Measurements from ENCODE around the gene B4GALT7. TPM values are rescaled to one million over a fixed set of nuclear protein-coding genes. Genes with fewer than 3 reads are reported as not detected.

Gene B4GALT7
- total RNA-seq, 2 experiments from 2014 or later = 19.5 to 22.1 TPM

DNA sequence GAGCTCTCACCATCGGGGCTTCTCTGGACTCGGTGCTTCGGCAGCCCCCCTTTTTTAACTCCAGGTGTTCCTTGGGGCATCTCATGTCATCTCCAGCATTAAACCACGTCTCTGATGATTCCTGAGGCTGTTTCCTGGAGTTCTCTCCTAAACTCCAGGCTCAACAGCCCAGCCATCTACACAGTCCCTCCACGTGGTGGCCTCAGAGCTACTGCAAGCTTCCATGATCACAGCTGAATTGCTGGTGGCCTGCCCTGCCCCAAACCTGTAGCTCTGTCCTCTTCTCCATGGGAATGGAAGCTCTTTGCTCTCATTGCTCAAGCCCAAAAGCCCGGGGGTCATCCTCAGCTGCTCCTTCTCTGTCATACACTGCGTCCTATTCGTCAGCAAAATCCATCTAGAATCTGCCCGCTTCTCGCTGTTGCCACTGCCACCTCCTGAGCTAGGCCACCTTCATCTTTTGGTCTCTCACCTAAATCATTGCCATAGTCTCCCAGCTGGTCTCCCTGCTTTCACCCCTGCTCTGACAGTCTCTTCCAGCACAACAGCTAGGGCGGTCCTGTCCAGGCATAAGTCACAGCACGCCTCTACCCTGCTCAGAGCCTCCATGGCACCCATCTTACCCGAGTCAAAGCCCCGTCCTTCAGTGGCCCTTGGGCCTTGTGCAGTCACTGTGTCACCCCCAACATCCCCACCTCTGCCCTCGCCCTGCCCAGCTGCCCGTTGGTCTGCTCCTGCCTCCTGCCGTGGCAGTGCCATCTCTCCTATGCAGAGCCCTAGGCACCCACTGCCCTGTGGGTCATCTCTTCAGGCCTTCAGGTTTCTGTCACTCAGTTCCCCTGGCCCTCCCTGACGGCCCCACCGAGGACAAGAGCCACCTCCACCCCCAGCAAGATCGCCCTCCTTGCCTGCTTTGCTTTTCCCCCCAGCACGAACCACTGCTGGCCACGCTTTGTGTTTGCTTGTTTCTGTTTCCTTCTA, 6.4 kb downstream of the B4GALT7 start:
- DNase-seq = no peak
- Mint-ChIP-seq H3K4me1 (peaks cover 7% of the 10 kb centered on the region), H3K9me3 (no peaks in the 10 kb centered on the region), H3K27me3 (no peaks in the 10 kb centered on the region), H3K36me3 (ENCODE audit: low read depth) (no peaks in the 10 kb centered on the region), H3K27ac (no peak overlapping the region), H3K4me3 (no peak overlapping the region)
- CTCF ChIA-PET = interaction anchor here (0.6 to 1.2 kb wide), 6 partner anchors 9 to 881 kb away, joined by 3 to 4 read pairs (median 3); partner anchors contain the start of genes HNRNPAB and TMED9
- POLR2A ChIA-PET = interaction anchor here (1.4 to 1.5 kb wide), 2 partner anchors 14 kb away, joined by 6 read pairs; partner anchors contain the start of gene TMED9

DNA sequence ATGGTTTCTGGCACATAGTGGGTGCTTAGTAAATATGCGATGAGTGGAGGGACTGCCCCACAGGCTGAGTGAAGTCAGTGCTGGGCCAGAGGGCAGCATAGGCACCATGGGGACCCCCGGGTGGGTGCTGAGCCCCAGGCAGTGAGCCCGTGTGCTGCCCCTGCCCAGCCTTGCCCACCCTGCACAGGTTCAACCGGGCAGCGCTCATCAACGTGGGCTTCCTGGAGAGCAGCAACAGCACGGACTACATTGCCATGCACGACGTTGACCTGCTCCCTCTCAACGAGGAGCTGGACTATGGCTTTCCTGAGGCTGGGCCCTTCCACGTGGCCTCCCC, 7.2 kb downstream of the B4GALT7 start:
- H3K4me3 Mint-ChIP-seq = no peak overlapping the region
- POLR2A ChIA-PET = interaction anchor here (1.4 kb wide), 1 partner anchor 15 kb away, joined by 6 read pairs; the partner anchor contains the start of gene TMED9
- H3K9me3 Mint-ChIP-seq = no peaks in the 10 kb centered on the region
- no peak overlapping the region for H3K27ac Mint-ChIP-seq
- no peaks in the 10 kb centered on the region for H3K36me3 Mint-ChIP-seq (ENCODE audit: low read depth)
- CTCF ChIA-PET = interaction anchor here (0.7 to 1.1 kb wide), 5 partner anchors 15 to 49 kb away, joined by 3 to 4 read pairs (median 3); partner anchors contain the start of gene TMED9
- H3K27me3 Mint-ChIP-seq = no peaks in the 10 kb centered on the region
- DNase-seq = no peak
- H3K4me1 Mint-ChIP-seq = peaks cover 4% of the 10 kb centered on the region

DNA sequence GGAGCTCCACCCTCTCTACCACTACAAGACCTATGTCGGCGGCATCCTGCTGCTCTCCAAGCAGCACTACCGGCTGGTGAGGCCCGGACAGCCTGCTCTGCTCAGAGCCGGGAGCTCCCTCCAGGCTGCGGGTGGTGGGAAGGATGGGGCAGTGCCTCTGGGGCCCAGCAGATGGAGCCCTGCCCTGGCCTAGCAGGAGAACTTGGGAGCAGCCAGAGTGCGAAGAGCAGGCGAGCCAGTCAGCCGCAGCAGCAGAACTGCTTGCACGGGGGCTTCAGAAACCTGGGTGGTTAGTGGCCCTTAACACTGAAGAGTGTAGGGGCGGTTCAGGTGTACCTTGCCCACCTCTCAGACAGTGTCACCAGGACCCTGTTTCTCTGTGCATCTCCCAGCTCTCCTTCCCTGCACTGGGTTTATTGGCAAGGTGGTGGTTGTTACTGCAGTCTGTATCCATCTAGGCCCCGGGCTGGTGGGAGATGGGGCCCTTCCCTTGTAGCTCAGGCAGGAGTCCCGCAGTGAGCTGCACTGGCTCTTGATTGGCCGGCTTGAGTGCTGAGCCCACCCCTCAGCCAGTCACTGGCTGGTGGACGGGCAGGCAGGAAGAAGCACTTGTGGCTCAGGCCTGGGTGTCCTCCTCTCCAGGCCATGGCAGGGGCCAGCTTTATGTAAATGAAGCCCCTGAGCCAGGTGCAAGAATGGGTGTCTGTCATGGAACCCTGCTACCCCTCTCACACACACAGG, 7.7 kb downstream of the B4GALT7 start:
- ChIA-PET CTCF (interaction anchor here (0.7 to 1.1 kb wide), 6 partner anchors 15 to 456 kb away, joined by 3 to 4 read pairs (median 3); partner anchors contain the start of gene TMED9), POLR2A (interaction anchor here (1.4 kb wide), 1 partner anchor 15 kb away, joined by 6 read pairs; the partner anchor contains the start of gene TMED9)
- no peaks in the 10 kb centered on the region for H3K27me3 Mint-ChIP-seq
- H3K9me3 Mint-ChIP-seq = no peaks in the 10 kb centered on the region
- H3K27ac Mint-ChIP-seq = no peak overlapping the region
- peaks cover 4% of the 10 kb centered on the region for H3K4me1 Mint-ChIP-seq
- no peaks in the 10 kb centered on the region for H3K36me3 Mint-ChIP-seq (ENCODE audit: low read depth)
- H3K4me3 Mint-ChIP-seq = no peak overlapping the region
- peak; percentile 71 for DNase-seq

DNA sequence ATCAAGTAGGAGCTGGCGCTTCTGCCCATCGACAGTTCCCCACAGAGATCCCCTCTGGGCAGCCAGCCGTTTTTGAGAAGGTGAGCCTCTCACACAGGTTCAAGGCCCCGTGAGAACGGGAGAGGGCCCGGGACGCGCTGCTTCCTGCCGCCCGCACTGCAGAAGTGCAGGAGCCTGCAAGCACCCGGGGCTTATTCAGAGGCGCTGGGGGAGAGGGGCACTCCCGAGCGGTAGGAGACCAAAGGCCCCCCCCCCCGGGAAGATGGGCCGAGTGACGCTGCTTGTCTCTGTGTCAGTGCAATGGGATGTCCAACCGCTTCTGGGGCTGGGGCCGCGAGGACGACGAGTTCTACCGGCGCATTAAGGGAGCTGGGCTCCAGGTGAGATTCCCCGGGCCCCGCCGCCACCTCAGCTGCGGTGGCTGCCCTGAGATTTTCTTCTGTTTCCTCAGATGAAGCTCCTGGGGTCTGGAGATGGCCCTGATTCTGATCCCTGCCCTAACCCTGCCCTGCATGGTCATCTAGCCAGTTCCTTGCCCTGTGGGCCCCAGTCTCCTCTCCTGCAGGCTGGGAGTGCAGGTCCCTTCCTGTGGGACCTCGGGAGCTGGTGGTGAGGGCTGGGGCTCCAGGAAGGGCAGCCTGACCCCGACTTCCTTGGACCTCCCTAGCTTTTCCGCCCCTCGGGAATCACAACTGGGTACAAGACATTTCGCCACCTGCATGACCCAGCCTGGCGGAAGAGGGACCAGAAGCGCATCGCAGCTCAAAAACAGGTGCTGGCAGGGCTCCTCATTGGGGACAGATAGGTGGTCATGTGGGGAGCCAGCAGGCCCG, 8.5 kb downstream of the B4GALT7 start:
- CTCF ChIA-PET = interaction anchor here (0.7 to 0.9 kb wide), 2 partner anchors 13 to 455 kb away, joined by 3 to 4 read pairs; no protein-coding TSS in a partner anchor
- no peak overlapping the region for H3K4me3 Mint-ChIP-seq
- no peak for DNase-seq
- no peak overlapping the region for H3K27ac Mint-ChIP-seq
- no peaks in the 10 kb centered on the region for H3K9me3 Mint-ChIP-seq
- H3K4me1 Mint-ChIP-seq = peaks cover 4% of the 10 kb centered on the region
- POLR2A ChIA-PET = interaction anchor here (1.1 to 1.7 kb wide), 3 partner anchors 8 to 16 kb away, joined by 3 to 6 read pairs (median 6); partner anchors contain the start of genes B4GALT7 and TMED9
- H3K36me3 Mint-ChIP-seq (ENCODE audit: low read depth) = no peaks in the 10 kb centered on the region
- H3K27me3 Mint-ChIP-seq = no peaks in the 10 kb centered on the region

DNA sequence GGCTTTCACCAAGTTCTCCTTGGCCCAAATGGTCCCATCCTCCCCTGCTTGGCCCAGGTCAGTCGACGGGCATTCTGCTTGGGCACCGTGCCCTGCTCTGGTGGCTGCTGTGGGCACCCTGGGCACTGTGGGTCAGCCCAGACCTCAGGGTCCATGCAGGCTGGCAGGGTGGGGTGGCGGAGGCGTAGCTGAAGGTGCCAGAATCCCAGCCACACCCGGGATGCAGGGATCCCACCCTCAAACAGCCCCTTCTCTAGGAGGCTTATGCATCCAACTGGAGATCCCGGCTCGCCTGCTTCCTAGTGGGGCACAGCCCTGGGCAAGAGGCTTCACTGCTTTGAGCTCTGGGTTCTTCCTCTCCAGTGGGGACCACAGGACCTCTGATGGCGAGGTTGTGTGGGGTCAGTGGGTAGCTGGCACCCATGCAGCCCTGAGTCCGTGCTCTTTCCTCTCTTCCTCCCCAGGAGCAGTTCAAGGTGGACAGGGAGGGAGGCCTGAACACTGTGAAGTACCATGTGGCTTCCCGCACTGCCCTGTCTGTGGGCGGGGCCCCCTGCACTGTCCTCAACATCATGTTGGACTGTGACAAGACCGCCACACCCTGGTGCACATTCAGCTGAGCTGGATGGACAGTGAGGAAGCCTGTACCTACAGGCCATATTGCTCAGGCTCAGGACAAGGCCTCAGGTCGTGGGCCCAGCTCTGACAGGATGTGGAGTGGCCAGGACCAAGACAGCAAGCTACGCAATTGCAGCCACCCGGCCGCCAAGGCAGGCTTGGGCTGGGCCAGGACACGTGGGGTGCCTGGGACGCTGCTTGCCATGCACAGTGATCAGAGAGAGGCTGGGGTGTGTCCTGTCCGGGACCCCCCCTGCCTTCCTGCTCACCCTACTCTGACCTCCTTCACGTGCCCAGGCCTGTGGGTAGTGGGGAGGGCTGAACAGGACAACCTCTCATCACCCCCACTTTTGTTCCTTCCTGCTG, 9.4 kb downstream of the B4GALT7 start:
- Mint-ChIP-seq H3K9me3 (no peaks in the 10 kb centered on the region), H3K36me3 (ENCODE audit: low read depth) (no peaks in the 10 kb centered on the region), H3K4me3 (no peak overlapping the region), H3K4me1 (peaks cover 4% of the 10 kb centered on the region), H3K27me3 (no peaks in the 10 kb centered on the region), H3K27ac (no peak overlapping the region)
- ChIA-PET POLR2A (interaction anchor here (1.1 to 1.7 kb wide), 2 partner anchors 9 to 11 kb away, joined by 3 to 6 read pairs; partner anchors contain the start of gene B4GALT7), CTCF (interaction anchor here (0.7 kb wide), 1 partner anchor 12 kb away, joined by 3 read pairs; no protein-coding TSS in a partner anchor)
- no peak for DNase-seq

DNA sequence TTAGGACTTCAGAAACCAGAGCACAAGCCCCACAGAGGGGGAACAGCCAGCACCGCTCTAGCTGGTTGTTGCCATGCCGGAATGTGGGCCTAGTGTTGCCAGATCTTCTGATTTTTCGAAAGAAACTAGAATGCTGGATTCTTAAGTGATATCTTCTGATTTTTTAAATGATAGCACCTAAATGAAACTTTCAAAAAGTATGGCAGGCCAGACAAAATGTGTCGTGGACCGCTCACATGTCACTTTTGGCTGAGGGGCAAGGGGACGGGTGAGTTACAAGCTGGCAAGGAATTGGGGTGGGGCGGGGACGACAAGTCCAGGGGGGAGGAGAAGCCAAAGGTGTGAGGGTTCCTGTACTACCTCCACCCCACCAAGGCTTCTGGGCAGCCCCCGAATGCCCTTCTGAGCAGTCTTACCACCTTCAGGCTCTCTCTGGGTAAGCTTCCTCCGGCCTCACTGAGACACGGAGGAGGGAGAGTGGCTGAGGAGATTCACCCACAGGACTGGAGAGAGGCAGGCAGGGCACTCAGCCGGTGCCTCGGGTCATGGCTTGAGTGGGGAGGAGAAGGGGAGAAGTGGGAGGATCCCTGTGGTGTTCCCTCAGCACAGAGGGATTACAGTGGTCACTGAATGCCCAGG, 10.3 kb downstream of the B4GALT7 start:
- DNase-seq = no peak
- Mint-ChIP-seq H3K9me3 (no peaks in the 10 kb centered on the region), H3K27ac (peak overlapping the region; percentile 8), H3K4me1 (peaks cover 4% of the 10 kb centered on the region), H3K36me3 (ENCODE audit: low read depth) (no peaks in the 10 kb centered on the region), H3K27me3 (no peaks in the 10 kb centered on the region), H3K4me3 (no peak overlapping the region)
- POLR2A ChIA-PET = interaction anchor here (1.0 to 1.7 kb wide), 2 partner anchors 10 to 12 kb away, joined by 4 to 6 read pairs; partner anchors contain the start of gene B4GALT7
- CTCF ChIA-PET = no interaction called here

DNA sequence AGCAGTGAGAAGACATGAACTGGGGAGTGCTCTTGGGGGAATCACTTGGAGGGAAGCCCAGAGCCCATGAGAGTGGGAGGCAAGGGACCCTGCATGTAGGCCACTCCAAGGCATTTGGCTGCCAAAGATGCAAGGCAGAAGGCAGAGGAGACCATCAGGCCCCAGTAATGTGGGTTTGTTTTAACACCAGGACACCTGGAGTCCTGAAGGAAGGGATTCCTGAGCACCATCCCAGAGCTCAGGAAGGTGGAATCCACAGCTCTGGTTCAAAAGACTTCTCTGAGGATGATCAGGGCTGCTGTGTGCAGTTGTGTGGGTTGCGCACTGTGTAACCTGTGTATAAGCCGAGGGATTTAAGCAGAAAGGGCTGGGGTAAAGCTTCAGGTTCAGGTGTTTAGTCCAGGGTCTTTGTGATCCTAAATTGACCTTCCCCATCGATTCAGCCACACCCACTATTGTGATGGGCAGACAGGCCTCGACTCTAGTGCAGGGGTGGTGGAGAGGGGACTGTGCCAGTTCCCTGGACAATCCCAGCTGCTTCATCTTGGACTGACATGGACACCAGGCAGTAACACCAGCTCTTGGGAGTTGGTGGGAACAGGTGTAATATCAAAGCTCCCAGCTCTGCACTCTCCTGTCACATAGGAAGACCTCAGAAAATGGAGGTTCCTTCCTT, 11.0 kb downstream of the B4GALT7 start:
- Mint-ChIP-seq H3K27me3 (no peaks in the 10 kb centered on the region), H3K9me3 (no peaks in the 10 kb centered on the region), H3K4me1 (peaks cover 4% of the 10 kb centered on the region), H3K27ac (peak overlapping the region; percentile 8), H3K36me3 (ENCODE audit: low read depth) (peaks cover 3% of the 10 kb centered on the region), H3K4me3 (no peak overlapping the region)
- no peak for DNase-seq
- POLR2A ChIA-PET = interaction anchor here (1.0 kb wide), 1 partner anchor 11 kb away, joined by 4 read pairs; no protein-coding TSS in a partner anchor
- CTCF ChIA-PET = no interaction called here

DNA sequence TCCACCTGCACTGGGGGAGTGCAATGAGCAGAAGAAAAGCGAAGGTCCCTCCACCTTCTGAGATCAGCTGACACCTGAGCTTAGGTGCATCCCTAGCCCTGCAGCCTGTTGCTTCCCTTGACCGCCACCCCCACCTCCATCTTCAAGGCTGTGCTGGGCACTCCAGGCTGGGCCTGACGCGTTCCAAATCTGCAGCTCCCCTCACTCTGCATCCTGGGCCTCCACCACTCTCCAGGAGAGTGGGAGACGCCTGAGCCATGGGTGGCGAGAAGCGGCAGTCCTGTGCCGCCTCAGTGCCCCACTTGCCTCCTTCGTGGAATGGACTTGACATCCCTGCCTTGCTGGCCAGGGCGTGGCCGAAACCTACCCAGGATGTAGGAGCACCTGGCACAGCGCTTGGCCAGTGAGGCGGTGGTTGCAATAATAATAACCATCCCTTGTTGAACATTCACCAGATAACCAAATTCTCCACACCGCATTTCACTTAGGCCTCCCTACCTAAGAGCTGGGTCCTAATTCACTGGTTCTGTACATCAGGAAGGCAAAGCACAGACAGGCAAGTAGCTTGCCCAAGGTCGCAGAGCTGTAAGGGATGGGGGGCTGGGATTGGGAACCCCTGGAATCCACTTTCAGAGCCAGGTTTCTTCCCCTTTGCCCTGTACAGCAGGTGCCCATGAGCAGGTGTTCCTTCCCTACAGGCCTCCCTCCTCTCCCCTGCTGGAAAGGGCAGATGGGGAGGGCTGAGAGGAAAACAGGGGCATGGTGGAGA, 11.7 kb downstream of the B4GALT7 start:
- Mint-ChIP-seq H3K9me3 (no peaks in the 10 kb centered on the region), H3K36me3 (ENCODE audit: low read depth) (peaks cover 10% of the 10 kb centered on the region), H3K27me3 (no peaks in the 10 kb centered on the region), H3K4me1 (peaks cover 4% of the 10 kb centered on the region), H3K4me3 (no peak overlapping the region), H3K27ac (peak overlapping the region; percentile 54)
- ChIA-PET CTCF (interaction anchor here (0.5 kb wide), 1 partner anchor 1265 kb away, joined by 3 read pairs; no protein-coding TSS in a partner anchor), POLR2A (interaction anchor here (1.0 kb wide), 1 partner anchor 10 kb away, joined by 4 read pairs; no protein-coding TSS in a partner anchor)
- no peak for DNase-seq

DNA sequence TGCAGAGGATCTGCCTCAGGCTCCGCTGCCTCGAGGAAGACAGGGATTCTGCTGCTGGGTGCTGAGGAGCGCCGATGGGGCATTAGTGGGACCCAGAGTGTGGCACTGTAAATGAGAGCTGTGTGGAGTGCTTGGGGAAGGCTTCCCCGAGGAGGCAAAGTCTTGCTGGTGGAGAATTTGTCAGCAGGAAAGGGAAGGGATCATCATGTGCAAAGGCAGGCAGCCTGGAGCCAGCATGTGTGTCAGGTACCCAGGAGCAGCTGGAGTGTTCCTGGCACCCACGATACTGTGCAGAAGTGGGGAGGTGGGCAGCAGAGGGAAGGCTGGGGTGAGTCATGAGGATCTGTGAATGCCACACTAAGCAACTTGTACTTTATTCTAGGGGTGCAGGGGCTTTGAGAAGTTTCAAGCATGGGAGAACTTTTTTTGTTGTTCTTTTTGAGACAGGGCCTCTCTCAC, 12.3 kb downstream of the B4GALT7 start:
- ChIA-PET POLR2A (no interaction called here), CTCF (interaction anchor here (0.5 kb wide), 1 partner anchor 1264 kb away, joined by 3 read pairs; no protein-coding TSS in a partner anchor)
- DNase-seq = no peak

DNA sequence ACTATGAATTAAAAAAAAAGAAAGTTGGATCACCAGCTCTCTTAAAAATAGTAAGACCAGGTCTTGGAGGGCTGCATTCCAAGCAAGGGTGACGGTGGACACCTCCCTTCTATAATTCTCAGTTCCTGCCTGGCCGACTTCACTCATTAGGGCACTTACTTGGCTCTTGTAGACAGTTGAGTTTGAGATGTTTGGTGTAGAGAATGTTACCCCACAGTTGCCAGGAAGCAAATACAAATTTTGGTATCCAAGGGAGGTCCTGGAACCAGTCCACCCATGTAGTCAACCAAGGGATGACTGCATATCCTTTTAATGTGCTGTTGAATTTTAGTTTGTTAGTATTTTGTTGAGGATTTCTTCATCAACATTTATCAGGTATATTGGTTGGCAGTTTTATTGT, 20.6 kb downstream of the B4GALT7 start:
- H3K9me3 Mint-ChIP-seq = no peaks in the 10 kb centered on the region
- no peak overlapping the region for H3K4me3 Mint-ChIP-seq
- peaks cover 74% of the 10 kb centered on the region for H3K36me3 Mint-ChIP-seq (ENCODE audit: low read depth)
- ChIA-PET POLR2A (no interaction called here), CTCF (no interaction called here)
- H3K27ac Mint-ChIP-seq = no peak overlapping the region
- H3K27me3 Mint-ChIP-seq = no peaks in the 10 kb centered on the region
- DNase-seq = no peak
- H3K4me1 Mint-ChIP-seq = no peaks in the 10 kb centered on the region

More for the DNA sequence above, 12.3 kb downstream of the B4GALT7 start:
- Mint-ChIP-seq H3K4me1 (peaks cover 4% of the 10 kb centered on the region), H3K27me3 (no peaks in the 10 kb centered on the region), H3K4me3 (no peak overlapping the region), H3K9me3 (no peaks in the 10 kb centered on the region), H3K36me3 (ENCODE audit: low read depth) (peaks cover 12% of the 10 kb centered on the region), H3K27ac (peak overlapping the region; percentile 54)
